Osteoblast (primary cell): ENCODE data around the gene SCUBE3. TPM values are rescaled to one million over a fixed set of nuclear protein-coding genes. Genes with fewer than 3 reads are reported as not detected.

ENCODE experiments used
- DNase-seq: peaks from one replicate; pipeline ENCODE4 v3.0.0; 2011; ENCODE audit warnings: low spot score, mixed read lengths; ENCODE audit not compliant: insufficient read length; ENCODE audit errors: missing footprints
- H2AFZ ChIP-seq: 2 replicates; pipeline ENCODE4 v1.6.0; 2011; ENCODE audit warnings: mild to moderate bottlenecking, low read length
- H3K27ac ChIP-seq: 2 replicates; pipeline ENCODE4 v1.5.1; 2011; ENCODE audit warnings: mild to moderate bottlenecking, low read depth, low read length, moderate library complexity
- H3K27me3 ChIP-seq: 2 replicates; pipeline ENCODE4 v1.6.0; 2012; ENCODE audit warnings: mild to moderate bottlenecking, control low read depth, inconsistent platforms, low read length, moderate library complexity; ENCODE audit not compliant: insufficient read depth
- H3K36me3 ChIP-seq: 2 replicates; pipeline ENCODE4 v1.5.1; 2011; ENCODE audit warnings: mild to moderate bottlenecking, low read length, control low read depth, moderate library complexity; ENCODE audit not compliant: insufficient read depth
- H3K4me1 ChIP-seq: 2 replicates; pipeline ENCODE4 v1.5.1; 2011; ENCODE audit warnings: mild to moderate bottlenecking, low read length, control low read depth, moderate library complexity; ENCODE audit not compliant: insufficient read depth
- H3K4me2 ChIP-seq: 2 replicates; pipeline ENCODE4 v1.6.0; 2011; ENCODE audit warnings: mild to moderate bottlenecking, low read length; ENCODE audit not compliant: insufficient read depth
- H3K4me3 ChIP-seq: fragments of 200-600 bp; sonication (generic); 3 replicates; pipeline ENCODE4 v1.5.1; 2012; ENCODE audit warnings: mild to moderate bottlenecking, low read length, inconsistent platforms; ENCODE audit not compliant: insufficient read depth
- H3K79me2 ChIP-seq: 2 replicates; pipeline ENCODE4 v1.6.0; 2012; ENCODE audit warnings: mild to moderate bottlenecking, low read length, control low read depth, inconsistent platforms; ENCODE audit not compliant: insufficient read depth
- H3K9me3 ChIP-seq: 2 replicates; pipeline ENCODE4 v1.5.1; 2011; ENCODE audit warnings: low read depth, low read length, control low read depth
- H4K20me1 ChIP-seq: 2 replicates; pipeline ENCODE4 v1.6.0; 2012; ENCODE audit warnings: mild to moderate bottlenecking, low read length, control low read depth; ENCODE audit not compliant: insufficient read depth
- CTCF ChIP-seq: IDR thresholded peaks from 2 replicates; pipeline ENCODE4 v1.5.1; 2011; ENCODE audit warnings: mild to moderate bottlenecking, low read depth, low read length, moderate library complexity; ENCODE audit errors: extremely low read depth
- total RNA-seq: library from RNA; depleted of rRNA; stranded (reverse); fragments of >200 nt; gene quantifications from 2 replicates; pipeline ENCODE4 v1.2.3, GENCODE V29; 2012

SCUBE3 gene
- total RNA-seq, 1 donor, result 30.4 TPM

- no peak for TF ChIP-seq CTCF
These were observed 82.0 kb downstream of the SCUBE3 start for GRCh38 chr6:35295521-35296315.

GRCh38 chr6:35296931-35297600, 83.3 kb downstream of the SCUBE3 start:
- Histone ChIP-seq H3K9me3 (no peaks in the 10 kb centered on the region), H3K4me1 (no peaks in the 10 kb centered on the region), H3K27ac (no peak overlapping the region), H3K27me3 (no peaks in the 10 kb centered on the region), H3K36me3 (peaks cover 41% of the 10 kb centered on the region), H3K4me3 (no peak overlapping the region), H3K79me2 (no peaks in the 10 kb centered on the region), H3K4me2 (no peak overlapping the region), H4K20me1 (no peaks in the 10 kb centered on the region), H2AFZ (no peak overlapping the region)
- no peak for DNase-seq
- no peak for TF ChIP-seq CTCF

More at GRCh38 chr6:35295521-35296315, 82.0 kb downstream of the SCUBE3 start:
- Histone ChIP-seq H3K79me2 (no peaks in the 10 kb centered on the region), H2AFZ (no peak overlapping the region), H3K4me2 (no peak overlapping the region), H3K36me3 (peaks cover 54% of the 10 kb centered on the region), H3K4me3 (no peak overlapping the region), H3K9me3 (no peaks in the 10 kb centered on the region), H3K27ac (no peak overlapping the region), H4K20me1 (no peaks in the 10 kb centered on the region), H3K27me3 (no peaks in the 10 kb centered on the region), H3K4me1 (no peaks in the 10 kb centered on the region)
- peak; percentile 81 for DNase-seq

- no peak within 1 kb of the TSS for H2AFZ ChIP-seq
- H3K4me3 ChIP-seq, result no peak within 1 kb of the TSS
- H3K27me3 ChIP-seq, result no peaks in the 10 kb centered on the region
- peak; percentile 28 for TF ChIP-seq CTCF
- no peaks in the 10 kb centered on the region for H3K79me2 ChIP-seq
- no peaks in the 10 kb centered on the region for H3K9me3 ChIP-seq
- no peak within 1 kb of the TSS for H3K4me2 ChIP-seq
- no peak for DNase-seq
- H3K4me1 ChIP-seq, result no peaks in the 10 kb centered on the region
- peaks cover 40% of the 10 kb centered on the region for H3K36me3 ChIP-seq
- H3K27ac ChIP-seq, result no peak within 1 kb of the TSS
- no peaks in the 10 kb centered on the region for H4K20me1 ChIP-seq
These were observed 84.1 kb downstream of the SCUBE3 start, which contains the start of gene DEF6 for GRCh38 chr6:35297601-35298481. Gene DEF6 (plus strand): TSS chr6:35297818. CDS start chr6:35297857, 39 bp downstream.
